Peyer's patch (tissue), 4 donors: ENCODE measurements around the gene HOXA3.

Source experiments
- POLR2A ChIP-seq, 2 donors: fragments of 450-650 bp; IDR thresholded peaks; one replicate each; pipeline ENCODE4 v1.5.1; 2017; ENCODE audit warnings: antibody characterized with exemption in 2 of 2, mild to moderate bottlenecking in 2 of 2, moderate library complexity in 2 of 2
- TF ChIP-seq, protein P1 (sequence below), 6 experiments: fragments of 450-650 bp in 4 of 6; fragments of 200-600 bp in 2 of 6; sonication (generic) in 1 of 6; IDR thresholded peaks; one replicate each; pipeline ENCODE4 v1.5.1; 2017 to 2019; ENCODE audit warnings: antibody characterized with exemption in 6 of 6, mild to moderate bottlenecking in 3 of 6, moderate library complexity in 1 of 6

DNA sequence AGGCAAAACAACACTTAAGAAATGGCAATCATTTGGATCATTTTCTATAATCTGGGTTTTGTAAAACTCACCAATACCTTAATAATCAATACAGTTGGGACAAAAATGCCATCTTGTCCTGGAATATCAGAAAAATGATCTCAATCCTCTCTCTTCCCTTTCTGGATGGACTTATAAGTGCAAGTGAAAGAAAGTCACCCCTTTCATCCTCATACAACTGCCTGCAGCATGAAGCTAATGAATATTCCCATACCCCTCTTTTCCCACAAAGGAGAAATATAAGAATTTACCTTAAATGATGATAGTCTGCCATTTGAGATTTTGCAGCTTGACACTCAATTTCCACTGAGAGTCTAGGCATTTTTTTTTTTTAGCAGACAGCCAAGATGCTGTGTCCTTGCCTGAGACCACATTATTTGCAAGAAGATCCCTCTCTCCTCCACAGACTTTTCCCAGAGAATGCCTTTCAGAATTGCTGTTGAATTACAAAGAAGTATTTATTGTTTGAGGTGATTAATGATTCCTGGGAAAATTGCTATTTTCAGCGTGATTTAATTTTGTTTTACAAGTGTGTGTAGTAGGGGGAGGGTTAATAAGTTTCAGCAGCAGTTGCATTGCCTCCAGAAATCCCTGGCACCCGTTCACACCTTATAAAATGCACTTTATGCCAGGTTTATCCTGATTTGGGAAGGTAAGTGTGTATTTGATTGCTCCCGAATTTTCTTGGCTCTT, 25.6 kb downstream of the HOXA3 start:
- TF ChIP-seq POLR2A (IDR thresholded peaks at IDR 0.05), result no peak
- TF ChIP-seq, protein P1, sequence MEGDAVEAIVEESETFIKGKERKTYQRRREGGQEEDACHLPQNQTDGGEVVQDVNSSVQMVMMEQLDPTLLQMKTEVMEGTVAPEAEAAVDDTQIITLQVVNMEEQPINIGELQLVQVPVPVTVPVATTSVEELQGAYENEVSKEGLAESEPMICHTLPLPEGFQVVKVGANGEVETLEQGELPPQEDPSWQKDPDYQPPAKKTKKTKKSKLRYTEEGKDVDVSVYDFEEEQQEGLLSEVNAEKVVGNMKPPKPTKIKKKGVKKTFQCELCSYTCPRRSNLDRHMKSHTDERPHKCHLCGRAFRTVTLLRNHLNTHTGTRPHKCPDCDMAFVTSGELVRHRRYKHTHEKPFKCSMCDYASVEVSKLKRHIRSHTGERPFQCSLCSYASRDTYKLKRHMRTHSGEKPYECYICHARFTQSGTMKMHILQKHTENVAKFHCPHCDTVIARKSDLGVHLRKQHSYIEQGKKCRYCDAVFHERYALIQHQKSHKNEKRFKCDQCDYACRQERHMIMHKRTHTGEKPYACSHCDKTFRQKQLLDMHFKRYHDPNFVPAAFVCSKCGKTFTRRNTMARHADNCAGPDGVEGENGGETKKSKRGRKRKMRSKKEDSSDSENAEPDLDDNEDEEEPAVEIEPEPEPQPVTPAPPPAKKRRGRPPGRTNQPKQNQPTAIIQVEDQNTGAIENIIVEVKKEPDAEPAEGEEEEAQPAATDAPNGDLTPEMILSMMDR (IDR thresholded peaks at IDR 0.05), result no peak
